Skeletal muscle tissue (tissue), 4 donors: Measurements from ENCODE around the gene ARID1B. TPM values are rescaled to one million over a fixed set of nuclear protein-coding genes. Genes with fewer than 3 reads are reported as not detected.

Source experiments
- H3K27ac ChIP-seq: one replicate; pipeline ENCODE4 v1.7.0; 2013; ENCODE audit warnings: mild to moderate bottlenecking, low read depth, low read length, inconsistent platforms
- H3K27me3 ChIP-seq, 3 donors: one replicate each; pipeline ENCODE4 v1.7.0; 2013; ENCODE audit warnings: low read length in 3 of 3; ENCODE audit not compliant: control insufficient read depth in 3 of 3, insufficient read depth in 3 of 3
- H3K36me3 ChIP-seq, 3 donors: one replicate each; pipeline ENCODE4 v1.7.0; 2013; ENCODE audit warnings: low read length in 3 of 3; ENCODE audit not compliant: control insufficient read depth in 3 of 3, insufficient read depth in 3 of 3
- H3K4me1 ChIP-seq, 3 donors: one replicate each; pipeline ENCODE4 v1.7.0; 2013; ENCODE audit warnings: low read length in 3 of 3, mild to moderate bottlenecking in 3 of 3; ENCODE audit not compliant: control insufficient read depth in 3 of 3, insufficient read depth in 3 of 3
- H3K4me3 ChIP-seq, 3 donors: one replicate each; pipeline ENCODE4 v1.7.0; 2013; ENCODE audit warnings: low read length in 3 of 3
- H3K9ac ChIP-seq, 3 donors: one replicate each; pipeline ENCODE4 v1.7.0; 2013; ENCODE audit warnings: low read length in 3 of 3, mild to moderate bottlenecking in 3 of 3, moderate library complexity in 2 of 3, low read depth in 1 of 3
- H3K9me3 ChIP-seq, 3 donors: one replicate each; pipeline ENCODE4 v1.7.0; 2013; ENCODE audit warnings: low read length in 3 of 3; ENCODE audit not compliant: control insufficient read depth in 3 of 3
- total RNA-seq: library from RNA; depleted of rRNA; stranded (reverse); fragments of >200 nt; gene quantifications from one replicate; pipeline ENCODE4 v1.2.3, GENCODE V29; 2014
- donor health status: Osteomylitis.

Gene ARID1B
- total RNA-seq, 1 donor from 2014 or later, result 73.6 TPM

- no peaks in the 10 kb centered on the region for H3K9me3 ChIP-seq
- H3K27me3 ChIP-seq, result no peaks in the 10 kb centered on the region
- no peaks in the 10 kb centered on the region for H3K36me3 ChIP-seq
- H3K4me1 ChIP-seq, result peaks cover 2 to 17% (median 11%) of the 10 kb centered on the region in 3 donors
- H3K4me3 ChIP-seq, result no peak overlapping the region
- H3K9ac ChIP-seq, result no peak overlapping the region
- no peak overlapping the region for H3K27ac ChIP-seq
Observed at GRCh38 chr6:157104803-157105202, 327.6 kb downstream of the ARID1B start.

DNA sequence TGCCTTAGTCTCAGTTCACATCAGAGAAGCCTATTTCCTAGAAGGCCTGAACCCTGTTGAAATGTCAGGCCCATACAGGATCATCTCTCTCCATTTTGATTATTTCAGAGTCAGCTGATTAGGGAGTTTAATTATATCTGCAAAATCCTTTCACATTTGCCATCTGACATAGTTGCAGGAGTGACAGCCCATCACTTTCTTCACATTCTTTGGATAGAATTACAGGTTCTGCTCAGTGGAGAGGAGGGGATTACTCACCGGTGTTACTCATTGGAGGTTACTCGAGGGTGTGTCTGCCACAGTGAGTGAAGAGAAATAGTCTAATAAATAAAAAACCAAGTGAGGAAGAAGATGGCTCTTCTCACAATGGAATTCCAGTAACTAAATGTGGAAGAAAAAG is 329.3 kb downstream of the ARID1B start:
- Histone ChIP-seq H3K4me1 (peaks cover 0 to 17% (median 11%) of the 10 kb centered on the region in 3 donors), H3K36me3 (peaks cover 0 to 5% (median 0%) of the 10 kb centered on the region in 3 donors), H3K27ac (no peak overlapping the region), H3K9ac (no peak overlapping the region), H3K27me3 (no peaks in the 10 kb centered on the region), H3K9me3 (no peaks in the 10 kb centered on the region), H3K4me3 (no peak overlapping the region)

DNA sequence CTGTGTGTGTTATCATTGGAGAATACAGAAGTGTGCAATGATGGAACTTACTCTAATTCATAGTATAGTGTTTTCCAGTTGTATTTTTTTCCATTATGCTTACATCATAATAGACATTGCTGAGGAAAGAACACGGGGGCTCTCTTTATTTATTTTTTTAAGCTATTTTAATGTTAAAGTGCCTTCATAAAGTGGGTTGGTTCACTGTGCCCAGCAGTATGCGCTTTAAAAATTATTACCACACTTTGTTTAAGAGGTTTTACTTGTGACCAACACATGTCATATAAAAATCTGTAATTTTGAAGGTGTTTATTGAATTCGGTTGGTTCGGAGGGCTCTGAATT is 330.4 kb downstream of the ARID1B start:
- H3K9me3 ChIP-seq, result no peaks in the 10 kb centered on the region
- H3K27ac ChIP-seq, result no peak overlapping the region
- H3K36me3 ChIP-seq, result peaks cover 0 to 5% (median 0%) of the 10 kb centered on the region in 3 donors
- H3K4me3 ChIP-seq, result no peak overlapping the region
- no peaks in the 10 kb centered on the region for H3K27me3 ChIP-seq
- peaks cover 0 to 17% (median 11%) of the 10 kb centered on the region in 3 donors for H3K4me1 ChIP-seq
- no peak overlapping the region for H3K9ac ChIP-seq

GRCh38 chr6:157107915-157108651 is 330.9 kb downstream of the ARID1B start:
- no peak overlapping the region for H3K9ac ChIP-seq

GRCh38 chr6:157108923-157109322 is 331.7 kb downstream of the ARID1B start:
- no peak overlapping the region for H3K27ac ChIP-seq
- H3K36me3 ChIP-seq, result peaks cover 0 to 6% (median 5%) of the 10 kb centered on the region in 3 donors
- no peak overlapping the region for H3K4me3 ChIP-seq
- no peak overlapping the region for H3K9ac ChIP-seq
- no peaks in the 10 kb centered on the region for H3K9me3 ChIP-seq
- H3K27me3 ChIP-seq, result no peaks in the 10 kb centered on the region
- H3K4me1 ChIP-seq, result peaks cover 0 to 17% (median 11%) of the 10 kb centered on the region in 3 donors

More at GRCh38 chr6:157107915-157108651, 330.9 kb downstream of the ARID1B start:
- H3K4me1 ChIP-seq, result peaks cover 0 to 17% (median 11%) of the 10 kb centered on the region in 3 donors
- no peak overlapping the region for H3K4me3 ChIP-seq
- H3K36me3 ChIP-seq, result peaks cover 0 to 5% (median 0%) of the 10 kb centered on the region in 3 donors
- H3K27ac ChIP-seq, result no peak overlapping the region
- no peaks in the 10 kb centered on the region for H3K9me3 ChIP-seq
- H3K27me3 ChIP-seq, result no peaks in the 10 kb centered on the region

DNA sequence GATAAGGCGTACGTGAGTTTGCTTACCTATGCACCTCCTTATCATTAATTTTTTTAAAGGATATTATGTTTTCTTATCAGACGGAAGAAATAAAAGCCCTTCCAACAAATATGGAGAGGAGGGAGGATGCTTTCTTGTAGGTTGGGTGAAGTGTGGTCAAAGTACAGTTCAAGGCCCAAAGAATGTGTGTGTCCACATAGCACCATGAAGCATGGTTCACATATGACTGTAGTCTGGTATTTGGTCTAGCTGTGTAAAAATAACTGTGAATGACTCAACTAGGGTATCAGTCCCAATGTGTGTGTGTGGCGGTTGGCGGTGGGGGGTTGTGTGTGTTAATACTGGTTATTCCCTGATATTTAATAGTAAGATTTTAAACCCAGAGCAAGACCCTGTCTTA is 333.4 kb downstream of the ARID1B start:
- no peak overlapping the region for H3K4me3 ChIP-seq
- H3K4me1 ChIP-seq, result peaks cover 0 to 17% (median 11%) of the 10 kb centered on the region in 3 donors
- peaks cover 0 to 6% (median 5%) of the 10 kb centered on the region in 3 donors for H3K36me3 ChIP-seq
- H3K27me3 ChIP-seq, result no peaks in the 10 kb centered on the region
- H3K9ac ChIP-seq, result no peak overlapping the region
- H3K9me3 ChIP-seq, result no peaks in the 10 kb centered on the region
- no peak overlapping the region for H3K27ac ChIP-seq

DNA sequence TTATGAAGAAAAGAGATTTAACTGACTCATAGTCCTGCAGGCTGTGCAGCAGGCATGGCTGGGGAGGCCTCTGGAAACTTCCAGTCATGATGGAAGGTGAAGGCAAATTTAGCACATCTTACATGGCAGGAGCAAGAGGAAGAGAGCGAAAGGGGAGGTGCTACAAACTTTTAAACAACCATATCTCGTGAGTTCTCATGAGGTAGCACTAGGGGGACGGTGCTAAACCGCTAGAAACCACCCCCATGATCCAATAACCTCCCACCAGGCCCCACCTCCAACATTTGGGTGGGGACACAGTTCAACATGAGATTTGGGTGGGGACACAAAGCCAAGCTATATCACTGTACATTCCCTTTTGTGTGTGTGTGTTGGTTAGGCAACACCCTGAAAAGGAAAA is 336.2 kb downstream of the ARID1B start:
- no peak overlapping the region for H3K9ac ChIP-seq
- H3K36me3 ChIP-seq, result peaks cover 0 to 6% (median 5%) of the 10 kb centered on the region in 3 donors
- peaks cover 0 to under 1% (median under 1%) of the 10 kb centered on the region in 3 donors for H3K4me1 ChIP-seq
- H3K4me3 ChIP-seq, result no peak overlapping the region
- no peaks in the 10 kb centered on the region for H3K27me3 ChIP-seq
- H3K9me3 ChIP-seq, result no peaks in the 10 kb centered on the region
- H3K27ac ChIP-seq, result no peak overlapping the region

GRCh38 chr6:157116426-157116825 is 339.2 kb downstream of the ARID1B start:
- no peak overlapping the region for H3K4me3 ChIP-seq
- H3K36me3 ChIP-seq, result peaks cover 0 to 6% (median 0%) of the 10 kb centered on the region in 3 donors
- H3K4me1 ChIP-seq, result peaks cover 0 to 4% (median 0%) of the 10 kb centered on the region in 3 donors
- no peaks in the 10 kb centered on the region for H3K27me3 ChIP-seq
- H3K9ac ChIP-seq, result no peak overlapping the region
- H3K27ac ChIP-seq, result no peak overlapping the region
- H3K9me3 ChIP-seq, result no peaks in the 10 kb centered on the region

DNA sequence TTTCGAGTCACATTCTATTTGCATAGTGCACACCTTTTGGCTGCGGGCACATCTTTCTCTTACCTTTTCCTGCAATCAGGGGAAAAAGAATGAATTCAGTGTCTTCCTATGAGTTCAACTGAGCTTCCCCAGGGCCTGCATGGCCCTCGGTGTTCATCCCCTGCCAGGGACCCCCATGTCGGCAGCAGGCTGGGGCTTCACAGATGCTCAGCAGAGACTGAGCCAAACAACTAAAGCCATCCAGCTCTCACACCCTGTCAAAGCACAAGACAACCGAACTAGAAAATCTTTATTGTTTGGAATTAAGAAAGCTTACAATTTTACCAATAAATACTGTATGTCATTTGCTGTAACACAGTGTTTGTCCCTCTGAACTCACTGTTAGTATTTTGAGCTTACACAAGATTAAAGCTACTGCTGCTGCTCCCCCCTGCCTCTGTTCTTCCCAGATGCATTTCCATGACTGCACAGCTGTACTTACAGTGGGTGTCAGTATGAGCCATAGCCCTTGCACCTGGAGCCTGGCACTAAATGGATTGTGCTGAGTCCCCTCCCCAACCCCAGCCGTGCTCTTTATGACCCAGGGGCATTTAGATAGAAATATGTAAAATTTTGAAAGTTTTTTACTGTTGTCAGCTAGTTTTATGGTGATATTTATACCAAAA is 340.4 kb downstream of the ARID1B start:
- no peaks in the 10 kb centered on the region for H3K9me3 ChIP-seq
- H3K9ac ChIP-seq, result no peak overlapping the region
- H3K27me3 ChIP-seq, result no peaks in the 10 kb centered on the region
- peaks cover 0 to 4% (median 0%) of the 10 kb centered on the region in 3 donors for H3K4me1 ChIP-seq
- H3K4me3 ChIP-seq, result no peak overlapping the region
- H3K27ac ChIP-seq, result no peak overlapping the region
- H3K36me3 ChIP-seq, result peaks cover 0 to 6% (median 0%) of the 10 kb centered on the region in 3 donors

DNA sequence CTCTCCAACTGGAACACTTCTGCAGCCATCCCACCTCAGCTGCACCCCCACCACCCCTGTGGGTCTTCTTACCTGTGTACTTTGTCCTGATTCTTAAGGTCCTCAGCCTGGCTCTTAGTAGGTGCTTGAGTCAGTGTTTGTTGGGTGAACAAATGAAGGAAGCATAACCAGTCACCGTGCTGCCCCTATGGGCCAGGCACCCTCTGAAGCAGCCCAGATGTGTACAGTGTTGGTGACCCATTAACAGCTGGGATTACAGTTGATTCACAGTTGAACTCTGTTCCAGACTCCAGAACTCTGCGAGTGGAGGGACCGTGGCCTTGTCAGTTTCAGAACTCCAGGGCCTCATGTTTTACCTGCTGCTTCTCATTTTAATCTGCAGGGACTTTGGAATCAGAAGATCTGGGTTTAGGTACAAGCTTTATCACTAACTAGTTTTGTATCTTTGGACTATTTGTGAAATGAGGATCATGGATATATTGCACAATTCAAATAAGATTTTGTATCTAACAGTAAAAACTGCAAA is 342.4 kb downstream of the ARID1B start:
- Histone ChIP-seq H3K27ac (no peak overlapping the region), H3K4me1 (peaks cover 0 to 4% (median 0%) of the 10 kb centered on the region in 3 donors), H3K36me3 (peaks cover 0 to 2% (median 0%) of the 10 kb centered on the region in 3 donors), H3K9ac (no peak overlapping the region), H3K27me3 (no peaks in the 10 kb centered on the region), H3K4me3 (no peak overlapping the region), H3K9me3 (no peaks in the 10 kb centered on the region)
